ENCODE measurements around the gene GOLPH3.

GRCh38 chr5:32130865-32131264, 43.3 kb downstream of the GOLPH3 start:
- no peak for TF ChIP-seq EZH2 (IDR thresholded peaks at IDR 0.05; ENCODE audit: low read depth, unreplicated experiment)
- TF ChIP-seq, protein P1, sequence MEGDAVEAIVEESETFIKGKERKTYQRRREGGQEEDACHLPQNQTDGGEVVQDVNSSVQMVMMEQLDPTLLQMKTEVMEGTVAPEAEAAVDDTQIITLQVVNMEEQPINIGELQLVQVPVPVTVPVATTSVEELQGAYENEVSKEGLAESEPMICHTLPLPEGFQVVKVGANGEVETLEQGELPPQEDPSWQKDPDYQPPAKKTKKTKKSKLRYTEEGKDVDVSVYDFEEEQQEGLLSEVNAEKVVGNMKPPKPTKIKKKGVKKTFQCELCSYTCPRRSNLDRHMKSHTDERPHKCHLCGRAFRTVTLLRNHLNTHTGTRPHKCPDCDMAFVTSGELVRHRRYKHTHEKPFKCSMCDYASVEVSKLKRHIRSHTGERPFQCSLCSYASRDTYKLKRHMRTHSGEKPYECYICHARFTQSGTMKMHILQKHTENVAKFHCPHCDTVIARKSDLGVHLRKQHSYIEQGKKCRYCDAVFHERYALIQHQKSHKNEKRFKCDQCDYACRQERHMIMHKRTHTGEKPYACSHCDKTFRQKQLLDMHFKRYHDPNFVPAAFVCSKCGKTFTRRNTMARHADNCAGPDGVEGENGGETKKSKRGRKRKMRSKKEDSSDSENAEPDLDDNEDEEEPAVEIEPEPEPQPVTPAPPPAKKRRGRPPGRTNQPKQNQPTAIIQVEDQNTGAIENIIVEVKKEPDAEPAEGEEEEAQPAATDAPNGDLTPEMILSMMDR (conservative IDR thresholded peaks at IDR 0.05; ENCODE audit: low read depth in 2 of 2) = no peak
- no peak for TF ChIP-seq EZH2phosphoT487 (IDR thresholded peaks at IDR 0.05; ENCODE audit: unreplicated experiment)

Measured in GM23338 (cell line).